K562 (cell line): ENCODE data around the gene SLC17A9. TPM values are rescaled to one million over a fixed set of nuclear protein-coding genes. Genes with fewer than 3 reads are reported as not detected.

Source experiments
- ARHGAP35 ChIP-seq: fragments of 450-650 bp; IDR thresholded peaks from 2 replicates; pipeline ENCODE4 v1.6.1; 2018; ENCODE audit not compliant: partially characterized antibody
- CTCF ChIP-seq, 3 experiments: IDR thresholded peaks in 2 of 3; conservative IDR thresholded peaks in 1 of 3; 2 replicates each; pipeline ENCODE4 v1.5.1; 2011 to 2012; ENCODE audit warnings: low read length in 3 of 3, mild to moderate bottlenecking in 3 of 3, control low read depth in 2 of 3, improper control_type of control experiment in 1 of 3, inconsistent platforms in 1 of 3, low read depth in 1 of 3, mixed read lengths in 1 of 3, moderate library complexity in 1 of 3; ENCODE audit not compliant: insufficient read depth in 2 of 3
- HDAC1 ChIP-seq, 2 experiments: fragments of 450-650 bp; IDR thresholded peaks; 2 replicates each; pipeline ENCODE4 v1.6.1; 2016 to 2017; ENCODE audit warnings: inconsistent platforms in 1 of 2, mild to moderate bottlenecking in 1 of 2, moderate library complexity in 1 of 2
- HDGF ChIP-seq: fragments of 450-650 bp; IDR thresholded peaks from 2 replicates; pipeline ENCODE4 v1.6.1; 2016
- LARP7 ChIP-seq: fragments of 450-650 bp; IDR thresholded peaks from 2 replicates; pipeline ENCODE4 v1.6.1; 2016
- SIN3B ChIP-seq: fragments of 450-650 bp; IDR thresholded peaks from 2 replicates; pipeline ENCODE4 v1.6.1; 2017; ENCODE audit warnings: low read depth, mild to moderate bottlenecking, moderate library complexity
- SMC3 ChIP-seq: conservative IDR thresholded peaks from 2 replicates; pipeline ENCODE4 v1.6.1; 2011; ENCODE audit warnings: low read depth, low read length, improper control_type of control experiment; ENCODE audit not compliant: insufficient read depth
- THRA ChIP-seq: fragments of 450-650 bp; IDR thresholded peaks from 2 replicates; pipeline ENCODE4 v1.6.1; 2017; ENCODE audit warnings: mild to moderate bottlenecking, moderate library complexity
- VEZF1 ChIP-seq: fragments of 200-800 bp; sonication (Bioruptor generic); IDR thresholded peaks from 2 replicates; pipeline ENCODE4 v1.6.1; 2017; ENCODE audit warnings: missing genetic modification characterization, missing compliant biosample characterization
- XRCC3 ChIP-seq: fragments of 450-650 bp; IDR thresholded peaks from 2 replicates; pipeline ENCODE4 v1.6.1; 2017; ENCODE audit warnings: mild to moderate bottlenecking, moderate library complexity
- ZBTB40 ChIP-seq, 2 experiments: fragments of 450-650 bp in 1 of 2; sonication (generic) in 1 of 2; formaldehyde crosslinking in 1 of 2; IDR thresholded peaks; 2 replicates each; pipeline versions ENCODE4 v1.7.1 to v1.9.0; 2016 to 2022; ENCODE audit warnings: inconsistent platforms in 1 of 2, mild to moderate bottlenecking in 1 of 2, missing genetic modification reagents in 1 of 2
- ZNF124 ChIP-seq: sonication (generic); formaldehyde crosslinking; IDR thresholded peaks from 2 replicates; pipeline ENCODE4 v1.8.1; 2022; ENCODE audit warnings: missing genetic modification reagents
- ZNF76 ChIP-seq: fragments of 250-450 bp; sonication (Bioruptor Pico); IDR thresholded peaks from 2 replicates; pipeline ENCODE4 v1.4.0; 2020; ENCODE audit warnings: mild to moderate bottlenecking, moderate library complexity, borderline replicate concordance
- polyA plus RNA-seq, 8 experiments: library from polyadenylated mRNA; depleted of rRNA in 4 of 8; stranded (reverse) in 5 of 8; unstranded in 3 of 8; fragments of >200 nt; fragmentation: Nextera tagmentation in 2 of 8; fragmentation: Illumina TruSeq in 1 of 8; extraction: Ambion mirVana in 2 of 8; extraction: Trizol in 1 of 8; gene quantifications; 2 replicates each; pipeline versions ENCODE4 v1.2.1 to v1.2.3, GENCODE V29; 2011 to 2014; ENCODE audit warnings: inconsistent platforms in 1 of 8, missing spikeins in 1 of 8
- total RNA-seq, 7 experiments: library from RNA; depleted of rRNA in 6 of 7; stranded (reverse); fragments of >200 nt in 6 of 7; fragmentation: Illumina TruSeq in 2 of 7; extraction: Trizol in 2 of 7; gene quantifications; 2 replicates each; pipeline versions ENCODE4 v1.2.1 to v1.2.3, GENCODE V29; 2011 to 2021; ENCODE audit warnings: low replicate concordance in 1 of 7

The SLC17A9 gene
- total and polyA plus RNA-seq, 9 of the 15 experiments (the other 6 are each of a cell fraction or from before 2014, with no cell fraction given), result 0.04 to 0.31 TPM; not detected in 7

GRCh38 chr20:62938105-62938888 is 14.2 kb upstream of the SLC17A9 start, which contains the start of gene GID8 (continued):
- no peak for TF ChIP-seq ARHGAP35
- TF ChIP-seq VEZF1, result peak; percentile 95
- 0 out of 6 replicates have a peak, but pooled peaks of 2 of the 3 experiments have one; percentile 4 to 12 for TF ChIP-seq CTCF (IDR thresholded peaks at IDR 0.05 in 2 of 3, conservative IDR thresholded peaks at IDR 0.05 in 1 of 3; ENCODE audit: insufficient read depth in 2 of 3, low read depth in 1 of 3, low read length in 3 of 3)
- peak; percentile 76 for TF ChIP-seq SIN3B
- TF ChIP-seq ZNF76 (CRISPR knock-in tag), result no peak
- no peak for TF ChIP-seq SMC3
- TF ChIP-seq THRA, result no peak
- no peak for TF ChIP-seq XRCC3
- TF ChIP-seq HDAC1 (IDR thresholded peaks at IDR 0.05), result 0 out of 4 replicates have a peak, but pooled peaks of 1 of the 2 experiments have one; percentile 9
- TF ChIP-seq ZNF124, result no peak
- no peak for TF ChIP-seq HDGF
- no peak for TF ChIP-seq LARP7
- 0 out of 2 replicates have a peak, but pooled peaks have one; percentile 22 for TF ChIP-seq ZBTB40 (IDR thresholded peaks at IDR 0.05)
- TF ChIP-seq ZBTB40 (CRISPR knock-in tag; IDR thresholded peaks at IDR 0.05), result no peak
